GM19351 (cell line): ENCODE data around the gene RNASEH2B.

Source experiments
- ATAC-seq: cut with Tn5 transposase; IDR thresholded peaks from one replicate; pipeline ENCODE4 v1.9.1; 2021; ENCODE audit warnings: mild to moderate bottlenecking, moderate library complexity; ENCODE audit not compliant: unreplicated experiment

Gene RNASEH2B

DNA sequence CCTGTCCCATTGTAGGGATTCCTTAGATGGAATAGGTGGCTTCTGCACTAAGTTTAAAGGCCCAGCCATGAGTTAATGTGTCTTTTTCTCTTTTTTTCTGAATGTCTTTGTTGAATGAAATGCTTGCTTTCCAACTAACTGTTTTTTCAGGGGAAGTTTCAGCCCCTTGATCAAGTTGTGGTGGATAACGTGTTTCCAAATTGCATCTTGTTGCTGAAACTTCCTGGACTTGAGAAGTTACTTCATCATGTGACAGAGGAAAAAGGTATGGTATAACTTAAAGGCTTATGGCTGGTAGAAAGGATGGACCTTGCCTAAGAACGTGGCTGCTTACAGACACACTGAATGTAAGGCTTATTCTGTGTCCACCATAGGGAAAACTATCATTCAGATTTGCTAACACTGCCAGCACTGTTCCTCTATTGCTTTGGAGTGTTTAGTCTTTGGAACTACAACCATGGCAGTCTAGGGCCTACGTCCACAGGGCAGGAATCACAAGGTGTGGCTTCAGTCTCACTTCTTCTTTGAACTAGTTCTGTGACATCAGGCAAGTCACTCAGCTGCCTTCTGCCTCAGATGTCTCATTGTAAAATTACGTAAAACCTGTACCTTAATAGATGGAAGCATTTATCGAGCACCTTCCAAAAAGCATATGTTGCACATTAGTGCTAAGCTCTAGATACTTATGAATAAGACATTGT lies 25.3 kb downstream of the RNASEH2B start:
- ATAC-seq = no peak

DNA sequence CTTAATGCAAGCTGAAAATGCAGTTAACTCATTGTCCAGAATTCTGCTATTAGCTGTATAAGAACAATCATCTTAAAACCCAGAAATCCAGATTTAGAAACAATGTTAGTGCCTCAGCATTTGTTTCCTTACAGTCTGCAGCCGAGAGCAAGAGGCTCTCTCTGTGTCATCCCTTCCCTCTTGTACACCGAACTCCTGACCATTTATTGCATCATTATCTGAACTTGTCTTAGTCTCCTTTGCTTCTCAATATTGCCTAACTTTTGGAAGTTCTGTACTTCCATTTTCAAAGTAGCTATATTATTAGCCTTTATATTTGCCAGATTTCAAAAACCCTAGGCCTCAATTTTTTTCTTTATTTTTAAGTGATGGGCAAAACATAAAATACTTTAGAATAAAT lies 27.1 kb downstream of the RNASEH2B start:
- no peak for ATAC-seq

DNA sequence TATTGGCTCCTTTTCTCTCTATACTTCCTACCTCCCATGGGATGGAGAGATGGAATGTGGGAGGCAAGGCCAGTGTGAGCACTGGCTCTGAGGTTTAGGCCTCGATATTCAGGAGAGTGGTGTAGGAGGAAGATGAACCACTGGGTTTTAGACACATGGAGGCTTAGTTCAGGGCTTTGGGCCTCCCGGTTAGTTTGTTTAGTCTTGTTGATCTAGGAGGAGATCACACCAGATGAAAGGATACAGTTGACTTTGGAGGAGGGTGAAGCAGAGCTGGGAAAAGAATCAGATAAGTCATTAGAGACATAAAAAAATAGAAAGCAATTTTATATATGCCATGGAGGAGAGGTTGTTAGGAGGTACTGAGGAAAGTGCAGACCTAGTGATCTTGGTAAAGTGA lies 30.9 kb downstream of the RNASEH2B start:
- no peak for ATAC-seq

DNA sequence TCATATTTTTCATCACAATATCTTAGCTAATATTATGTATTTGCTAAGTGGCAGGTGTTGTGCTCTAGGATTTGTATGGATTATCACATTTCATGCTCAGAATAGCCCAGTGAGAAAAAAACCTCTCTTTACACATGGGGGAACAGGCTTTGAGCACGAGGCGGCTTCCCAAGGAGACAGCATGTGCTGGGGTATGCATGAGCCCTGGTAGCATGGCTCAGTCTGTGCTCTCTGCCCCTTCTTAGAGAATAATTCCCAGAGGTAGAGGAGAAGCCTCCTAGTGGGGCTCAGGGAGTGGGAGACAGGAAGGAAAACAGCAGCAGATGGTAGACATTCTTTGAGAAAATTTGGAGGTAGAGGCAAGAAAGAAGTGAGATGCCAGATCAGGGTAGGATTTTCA lies 31.6 kb downstream of the RNASEH2B start:
- ATAC-seq = no peak

DNA sequence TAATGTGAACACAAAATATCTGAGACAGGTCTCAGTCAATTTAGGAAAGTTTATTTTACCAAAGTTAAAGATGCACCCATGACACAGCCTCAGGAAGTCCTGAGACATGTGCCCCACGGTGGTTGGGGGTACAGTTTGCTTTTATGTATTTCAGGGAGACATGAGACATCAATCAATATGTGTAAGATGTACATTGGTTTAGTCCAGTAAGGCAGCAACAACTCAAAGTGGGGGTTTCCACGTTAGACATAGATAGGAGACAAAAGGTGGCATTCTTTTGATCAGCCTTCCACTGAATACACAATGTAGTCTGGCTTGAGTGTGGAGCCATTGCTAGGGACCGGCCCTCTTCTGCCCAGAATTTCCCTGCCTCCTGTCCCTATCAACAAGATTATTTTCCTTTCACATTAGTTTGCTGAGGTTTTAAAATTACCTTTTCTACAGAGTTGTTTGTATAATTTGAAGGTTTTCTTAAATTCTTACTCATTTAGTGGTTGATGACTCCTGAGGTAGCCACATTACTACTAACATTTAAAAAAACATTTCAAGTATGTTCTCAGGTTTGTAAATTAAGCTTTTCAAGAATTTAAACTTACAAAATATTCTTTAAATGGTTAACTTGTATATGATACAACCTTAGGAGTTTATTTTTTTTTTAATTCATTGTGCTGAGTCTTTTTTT lies 33.2 kb downstream of the RNASEH2B start:
- ATAC-seq = no peak

DNA sequence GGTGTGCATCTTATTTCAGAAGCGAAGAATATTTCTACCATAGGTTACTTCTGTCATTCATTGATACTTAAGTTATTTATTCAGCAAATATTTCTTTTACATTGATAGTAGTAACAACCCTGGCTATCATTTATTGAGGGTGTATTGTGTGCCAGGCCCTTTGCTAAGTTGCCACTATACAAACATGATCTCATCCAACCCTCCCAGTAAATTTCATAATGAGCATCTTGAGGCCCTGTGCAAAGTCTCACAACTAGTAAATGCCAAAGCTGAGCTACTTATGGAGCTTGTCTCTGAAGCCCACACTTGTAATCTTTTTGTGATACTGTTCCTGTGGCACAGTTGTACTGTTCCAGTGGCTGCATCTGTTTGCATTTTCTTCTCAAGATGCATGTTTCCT lies 36.1 kb downstream of the RNASEH2B start:
- no peak for ATAC-seq

DNA sequence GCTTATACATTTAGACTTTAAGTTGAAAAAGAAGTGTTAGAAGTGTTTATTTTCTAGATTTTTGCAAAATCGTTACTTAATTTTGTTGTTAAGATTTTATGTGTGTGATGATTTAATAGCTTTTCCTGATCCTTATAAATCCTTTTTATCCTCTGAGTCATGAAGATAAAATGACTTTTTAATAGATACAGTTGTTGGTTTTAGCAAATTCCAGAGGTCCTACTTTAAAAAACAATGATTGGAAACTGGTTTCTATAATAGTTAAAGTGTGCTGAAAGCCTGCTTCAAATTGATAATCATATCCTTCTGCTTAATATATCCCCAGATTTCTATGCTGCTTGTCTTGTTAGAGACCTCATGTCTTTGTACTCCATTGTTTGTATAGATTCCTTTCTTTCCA lies 39.0 kb downstream of the RNASEH2B start:
- ATAC-seq = no peak

DNA sequence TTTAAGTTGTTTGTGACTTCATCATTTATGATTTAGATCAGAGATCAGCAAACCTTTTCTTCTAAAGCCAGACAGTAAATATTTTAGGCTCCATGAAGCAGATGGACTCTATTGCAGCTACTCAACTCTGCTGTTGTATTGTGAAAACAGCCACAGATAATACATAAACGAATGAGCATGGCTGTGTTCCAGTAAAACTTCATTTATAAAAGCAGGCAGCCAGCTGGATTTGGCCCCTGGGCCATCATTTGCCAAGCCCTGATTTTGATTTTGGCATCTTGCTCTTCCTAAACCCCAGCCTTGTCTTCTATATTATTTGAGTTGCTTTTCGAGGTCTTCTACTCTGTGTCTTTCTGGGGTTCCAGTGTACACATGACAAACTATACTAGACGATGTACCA lies 41.3 kb downstream of the RNASEH2B start:
- ATAC-seq = no peak

DNA sequence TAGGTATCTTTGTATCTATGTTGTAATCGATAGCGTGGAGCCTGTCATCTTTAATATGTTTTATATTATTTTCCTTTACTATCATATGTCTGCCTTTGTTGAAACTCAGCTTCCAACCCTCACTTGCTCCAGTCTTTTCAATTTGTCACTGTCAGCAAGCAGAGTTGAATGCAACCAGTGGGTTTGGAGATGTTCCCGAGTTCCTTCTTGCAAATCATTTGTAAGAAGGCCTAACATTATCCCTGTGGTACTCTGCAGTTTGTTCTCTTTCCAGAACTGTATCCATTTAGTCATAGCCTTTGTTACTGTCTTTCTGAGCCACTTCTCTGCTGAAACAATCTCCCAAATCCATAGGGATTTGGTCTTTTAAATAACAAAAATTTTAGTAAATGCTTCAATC lies 41.8 kb downstream of the RNASEH2B start:
- ATAC-seq = no peak

DNA sequence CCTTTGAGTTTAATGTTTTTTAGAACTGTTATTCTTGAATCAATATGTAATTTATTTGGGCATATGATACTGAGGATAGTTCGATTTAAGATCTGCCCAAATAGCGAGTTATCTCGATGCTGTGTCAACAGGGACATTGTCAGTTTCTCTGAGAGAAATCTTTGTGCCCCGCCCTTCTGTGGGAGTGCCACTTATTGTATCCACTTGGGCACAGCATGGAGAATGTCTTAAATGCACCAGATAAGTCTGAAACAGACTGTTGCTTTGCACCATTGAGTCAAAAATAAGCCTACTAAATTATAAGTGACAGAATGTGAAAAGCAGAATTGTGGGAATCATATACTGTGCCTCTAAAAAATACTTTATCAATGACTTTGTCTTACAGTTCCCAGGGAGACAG lies 45.6 kb downstream of the RNASEH2B start:
- no peak for ATAC-seq

DNA sequence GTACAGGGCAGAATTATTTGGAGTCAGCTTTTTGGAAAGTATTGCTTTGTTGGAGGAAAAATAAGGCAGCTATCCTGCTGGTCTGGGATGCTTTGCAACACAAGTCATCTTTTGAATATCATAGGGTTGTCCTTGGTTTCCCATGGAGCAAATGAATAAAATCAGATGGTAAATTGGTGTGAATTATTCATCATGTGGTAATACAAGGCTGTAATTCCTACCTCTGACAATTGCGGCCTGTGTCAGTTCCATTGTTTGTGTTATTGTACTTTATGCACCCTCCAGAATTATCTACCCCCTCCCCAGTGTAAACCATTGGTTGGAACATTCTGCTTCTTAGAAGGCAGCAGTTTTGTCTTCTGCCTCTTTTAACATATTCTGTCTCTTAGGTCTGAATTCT lies 46.2 kb downstream of the RNASEH2B start:
- ATAC-seq = no peak

DNA sequence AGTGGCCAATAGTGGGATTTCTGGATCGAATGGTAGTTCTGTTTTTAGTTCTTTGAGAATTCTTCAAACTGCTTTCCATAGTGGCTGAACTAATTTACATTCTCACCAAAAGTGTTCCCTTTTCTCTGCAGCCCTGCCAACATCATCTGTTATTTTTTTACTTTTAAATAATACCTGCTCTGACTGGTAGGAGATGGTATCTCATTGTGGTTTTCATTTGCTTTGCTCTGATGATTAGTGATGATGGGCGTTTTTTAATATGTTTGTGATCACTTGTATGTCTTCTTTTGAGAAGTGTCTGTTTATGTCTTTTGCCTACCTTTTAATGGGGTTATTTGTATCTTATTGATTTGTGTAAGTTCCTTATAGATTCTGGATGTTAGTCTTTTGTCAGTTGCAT lies 48.0 kb downstream of the RNASEH2B start:
- ATAC-seq = no peak

DNA sequence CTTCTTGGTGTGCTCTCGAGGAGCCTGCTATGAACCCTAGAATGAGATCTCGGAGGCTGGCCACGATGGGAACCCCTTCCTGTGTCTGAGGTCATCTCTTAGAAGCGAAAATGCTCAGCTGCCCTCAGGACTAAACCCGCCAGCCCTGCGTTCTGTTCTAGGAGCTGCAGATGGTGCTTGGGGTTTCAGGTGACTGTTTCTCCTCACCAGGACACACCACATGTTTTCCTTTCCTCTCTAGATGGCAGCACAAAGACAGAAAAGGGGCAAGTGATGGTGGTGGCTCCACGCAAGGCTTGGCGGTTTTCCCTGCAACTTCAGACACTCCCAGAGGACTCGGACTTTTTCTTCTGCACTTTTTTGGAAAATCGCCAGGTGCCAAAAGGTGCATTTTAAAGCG lies 60.1 kb downstream of the RNASEH2B start:
- ATAC-seq = no peak

DNA sequence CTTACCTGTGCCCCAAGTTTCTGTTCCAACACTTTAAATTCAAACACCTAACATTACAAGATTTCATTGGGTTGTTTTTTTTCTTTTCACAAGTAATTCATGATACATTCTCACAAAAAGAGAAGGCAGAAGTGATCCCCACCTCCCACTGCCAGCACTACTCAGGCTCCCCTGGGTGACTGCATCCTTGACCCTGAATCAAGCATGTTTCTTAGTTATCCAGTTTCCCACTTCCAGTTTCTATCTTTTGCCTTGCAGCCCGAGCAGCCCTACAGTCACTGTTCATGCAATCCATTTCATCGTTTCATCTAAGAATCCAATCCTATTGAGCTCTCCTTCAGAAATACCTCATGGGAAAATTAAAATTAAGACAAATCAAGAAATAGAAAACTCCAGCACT lies 61.4 kb downstream of the RNASEH2B start:
- no peak for ATAC-seq

DNA sequence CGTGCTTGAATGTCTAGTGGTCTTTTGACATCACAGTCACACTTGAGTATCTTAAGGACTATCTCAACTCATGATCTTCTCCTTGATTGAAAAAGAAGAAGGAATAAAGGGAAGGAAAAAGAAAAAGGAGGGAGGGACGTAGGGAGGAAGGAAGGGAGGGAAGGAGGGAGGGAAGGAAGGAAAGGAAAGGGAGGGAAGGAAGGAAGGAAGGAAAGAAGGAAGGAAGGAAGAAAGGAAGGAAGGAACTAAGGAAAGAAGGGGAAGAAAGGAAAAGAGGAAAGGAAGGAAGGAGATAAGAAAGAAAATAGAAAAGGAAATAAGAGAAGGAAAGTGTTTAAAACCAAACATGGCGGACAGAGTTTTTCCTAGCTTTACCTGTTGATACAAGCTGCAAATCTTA lies 64.7 kb downstream of the RNASEH2B start:
- ATAC-seq = no peak

DNA sequence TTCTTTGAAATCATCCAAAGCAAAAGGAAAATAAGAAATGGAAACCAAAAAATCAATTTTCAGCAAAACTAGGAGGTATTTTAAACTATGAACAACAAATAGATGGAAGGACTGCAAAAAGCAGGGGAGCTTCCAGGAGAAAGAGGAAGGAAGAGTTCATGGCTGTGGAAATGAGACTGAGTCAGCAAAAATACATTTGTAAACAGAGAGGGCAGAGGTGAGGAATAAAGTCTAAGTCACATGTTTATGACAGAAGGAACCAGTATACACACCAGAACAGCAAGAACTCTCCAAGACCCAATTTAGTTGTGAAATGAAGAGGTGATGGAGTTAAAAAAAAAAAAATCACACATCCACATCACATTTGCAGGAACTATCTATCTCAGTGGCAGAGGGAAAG lies 69.6 kb downstream of the RNASEH2B start:
- ATAC-seq = no peak

DNA sequence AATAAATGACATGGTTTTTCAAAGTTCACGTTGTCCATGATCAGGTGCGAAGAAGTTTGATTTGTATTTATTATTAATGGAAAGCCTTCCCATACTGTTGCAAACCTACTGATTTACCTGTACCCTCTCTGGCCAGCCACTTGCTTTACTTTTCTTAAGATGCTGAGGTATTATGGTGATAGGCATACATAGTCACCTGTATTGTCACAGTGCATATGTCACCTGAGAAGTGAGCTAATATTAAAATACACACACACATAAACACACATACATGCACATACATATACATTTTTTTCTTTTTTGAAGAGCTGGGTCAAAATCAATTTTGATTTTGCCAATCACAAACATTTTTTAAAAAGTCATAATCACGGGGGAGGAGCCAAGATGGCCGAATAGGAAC lies 72.1 kb downstream of the RNASEH2B start:
- ATAC-seq = no peak

DNA sequence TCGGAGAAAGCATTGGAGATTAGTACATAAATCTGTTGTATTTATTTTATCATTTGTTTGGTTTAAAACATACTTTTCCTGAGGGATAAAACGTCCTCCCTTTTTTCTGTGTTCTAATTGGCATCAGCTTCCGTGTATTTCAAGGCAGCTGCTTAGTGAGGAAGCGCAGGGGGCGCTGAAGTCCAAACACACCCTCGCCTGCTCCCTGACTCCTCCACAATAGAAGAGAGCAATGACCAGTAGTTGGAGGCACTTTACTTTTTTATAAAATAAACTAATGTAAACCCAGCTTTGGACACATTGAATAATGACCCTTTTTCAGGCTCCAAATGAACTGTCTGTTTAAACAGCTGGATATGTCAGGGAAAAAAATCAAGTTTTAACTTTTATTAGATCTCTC lies 79.9 kb downstream of the RNASEH2B start:
- no peak for ATAC-seq

DNA sequence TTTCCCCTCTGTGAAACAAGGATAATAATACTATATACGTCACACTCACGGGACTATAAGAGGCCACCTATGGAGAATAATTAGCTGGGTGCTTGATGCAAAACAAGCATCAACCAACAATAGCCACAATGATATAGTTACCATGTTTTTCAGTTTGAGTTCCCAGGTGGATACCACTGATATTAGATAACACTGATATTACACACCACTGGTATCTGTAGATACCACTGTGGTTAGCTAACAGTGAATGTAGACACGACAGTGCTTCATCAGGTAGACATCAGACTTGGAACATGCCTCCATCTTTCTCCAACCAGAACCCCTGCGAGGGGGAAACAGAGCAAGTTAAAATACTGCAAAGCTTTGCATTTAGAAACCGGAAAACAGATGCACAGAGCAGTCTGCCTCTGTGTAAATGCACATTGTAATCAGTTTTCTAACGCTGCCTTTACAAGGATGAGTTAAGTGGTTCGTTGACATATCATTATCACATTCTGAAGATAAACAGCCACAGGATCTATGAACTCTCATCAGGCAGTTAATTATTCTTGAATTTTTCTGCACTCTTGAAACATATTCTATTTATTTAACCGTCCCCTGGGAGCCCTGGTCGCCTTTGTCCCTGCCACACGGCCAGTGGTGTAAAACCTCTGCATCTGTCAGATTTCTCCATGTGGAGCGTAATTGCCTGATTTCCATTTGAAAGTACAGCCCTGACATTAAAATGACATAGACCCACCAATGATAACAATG lies 80.7 kb downstream of the RNASEH2B start:
- no peak for ATAC-seq

DNA sequence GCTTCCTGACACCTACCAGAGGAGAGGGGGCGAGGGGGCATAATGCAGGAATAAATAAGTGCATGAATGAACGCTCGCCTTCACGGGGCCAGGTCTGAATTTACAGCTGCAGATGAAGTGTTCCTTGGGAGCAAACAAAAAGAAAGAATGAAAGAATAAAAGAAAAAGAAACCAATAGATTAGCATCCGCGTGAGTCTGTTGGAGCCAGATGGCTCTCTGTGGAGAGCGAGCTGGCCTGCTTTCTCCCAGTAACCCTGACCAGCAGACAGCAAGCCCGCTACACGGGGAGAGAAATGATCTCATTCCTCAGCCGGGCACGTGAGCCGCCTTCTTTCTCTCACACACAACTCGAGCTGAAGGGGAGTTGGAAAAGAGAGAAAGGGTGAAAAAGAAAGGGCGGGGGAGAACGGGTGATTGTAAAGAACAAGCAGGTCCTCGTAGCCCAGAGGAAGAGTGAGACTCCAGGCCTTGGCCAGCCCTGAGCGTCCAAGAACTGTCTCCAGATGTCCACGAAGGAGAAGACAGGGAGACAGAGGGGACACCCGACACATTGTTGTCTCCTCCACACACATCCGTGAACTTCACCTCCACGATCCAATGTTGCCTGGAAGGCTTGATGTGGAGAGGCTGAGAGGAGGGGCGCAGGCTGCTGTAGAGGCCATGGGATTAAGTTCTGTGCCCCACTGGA lies 81.4 kb downstream of the RNASEH2B start:
- no peak for ATAC-seq
